Effector memory CD4-positive, alpha-beta T cell (primary cell): ENCODE results near the gene GALNT9.

ENCODE experiments used
- DNase-seq, 3 donors: peaks; one replicate each; pipeline ENCODE4 v3.0.0-alpha.2; 2020
- H3K27ac ChIP-seq: 2 replicates; pipeline ENCODE4 v1.7.0; 2013; ENCODE audit warnings: mild to moderate bottlenecking, low read length, moderate library complexity; ENCODE audit not compliant: insufficient read depth, poor library complexity, severe bottlenecking
- H3K27me3 ChIP-seq: replicated peaks from 2 replicates; pipeline ENCODE4 v1.7.0; 2013; ENCODE audit warnings: mild to moderate bottlenecking, low read length; ENCODE audit not compliant: insufficient read depth, control insufficient read depth, poor library complexity, severe bottlenecking
- H3K36me3 ChIP-seq: 2 replicates; pipeline ENCODE4 v1.7.0; 2013; ENCODE audit warnings: mild to moderate bottlenecking, low read length, moderate library complexity; ENCODE audit not compliant: control insufficient read depth, insufficient read depth
- H3K4me1 ChIP-seq: 2 replicates; pipeline ENCODE4 v1.7.0; 2013; ENCODE audit warnings: low read length, mild to moderate bottlenecking; ENCODE audit not compliant: control insufficient read depth, insufficient read depth, poor library complexity, severe bottlenecking
- H3K4me3 ChIP-seq: 2 replicates; pipeline ENCODE4 v1.7.0; 2013; ENCODE audit warnings: low read length, low read depth, mild to moderate bottlenecking; ENCODE audit not compliant: insufficient read depth, poor library complexity, severe bottlenecking
- H3K9me3 ChIP-seq: 2 replicates; pipeline ENCODE4 v1.7.0; 2013; ENCODE audit warnings: mild to moderate bottlenecking, low read length, moderate library complexity; ENCODE audit not compliant: control insufficient read depth

Gene GALNT9

GRCh38 chr12:132180648-132181546 lies 148.5 kb downstream of the GALNT9 start:
- H3K27ac ChIP-seq, result no peak overlapping the region
- DNase-seq, result no peak
- peaks cover 9% of the 10 kb centered on the region for H3K4me1 ChIP-seq
- H3K36me3 ChIP-seq, result no peaks in the 10 kb centered on the region
- no peaks in the 10 kb centered on the region for H3K27me3 ChIP-seq
- H3K4me3 ChIP-seq, result no peak overlapping the region
- no peaks in the 10 kb centered on the region for H3K9me3 ChIP-seq

GRCh38 chr12:132179431-132180362 lies 149.7 kb downstream of the GALNT9 start:
- Histone ChIP-seq H3K27me3 (no peaks in the 10 kb centered on the region), H3K4me1 (peaks cover 14% of the 10 kb centered on the region), H3K27ac (peak overlapping the region; percentile 57), H3K4me3 (peak overlapping the region; percentile 29), H3K9me3 (no peaks in the 10 kb centered on the region), H3K36me3 (no peaks in the 10 kb centered on the region)
- no peak for DNase-seq

- H3K27me3 ChIP-seq, result peaks cover 3% of the 10 kb centered on the region
- DNase-seq, result peak in 2 of 3 donors; percentile 20 to 46
- no peaks in the 10 kb centered on the region for H3K36me3 ChIP-seq
- peak overlapping the region; percentile 35 for H3K4me3 ChIP-seq
- peak overlapping the region; percentile 57 for H3K27ac ChIP-seq
- no peaks in the 10 kb centered on the region for H3K9me3 ChIP-seq
- H3K4me1 ChIP-seq, result peaks cover 21% of the 10 kb centered on the region
These were observed 150.5 kb downstream of the GALNT9 start for GRCh38 chr12:132178801-132179401.

GRCh38 chr12:132178316-132178715 lies 151.1 kb downstream of the GALNT9 start:
- Histone ChIP-seq H3K27ac (peak overlapping the region; percentile 57), H3K4me3 (peak overlapping the region; percentile 35), H3K27me3 (peaks cover 3% of the 10 kb centered on the region), H3K4me1 (peaks cover 24% of the 10 kb centered on the region), H3K36me3 (no peaks in the 10 kb centered on the region), H3K9me3 (no peaks in the 10 kb centered on the region)
- DNase-seq, result no peak

- peaks cover 3% of the 10 kb centered on the region for H3K27me3 ChIP-seq
- H3K4me1 ChIP-seq, result peaks cover 30% of the 10 kb centered on the region
- H3K27ac ChIP-seq, result no peak overlapping the region
- H3K36me3 ChIP-seq, result no peaks in the 10 kb centered on the region
- H3K4me3 ChIP-seq, result no peak overlapping the region
- no peak for DNase-seq
- H3K9me3 ChIP-seq, result no peaks in the 10 kb centered on the region
These were observed 152.4 kb downstream of the GALNT9 start for GRCh38 chr12:132176920-132177551.

GRCh38 chr12:132176385-132176919 lies 152.9 kb downstream of the GALNT9 start:
- Histone ChIP-seq H3K27ac (no peak overlapping the region), H3K9me3 (no peaks in the 10 kb centered on the region), H3K4me3 (no peak overlapping the region), H3K4me1 (peaks cover 30% of the 10 kb centered on the region), H3K27me3 (peaks cover 3% of the 10 kb centered on the region), H3K36me3 (no peaks in the 10 kb centered on the region)
- DNase-seq, result no peak

GRCh38 chr12:132175496-132176384 lies 153.6 kb downstream of the GALNT9 start:
- peaks cover 3% of the 10 kb centered on the region for H3K27me3 ChIP-seq
- H3K9me3 ChIP-seq, result no peaks in the 10 kb centered on the region
- H3K36me3 ChIP-seq, result no peaks in the 10 kb centered on the region
- no peak overlapping the region for H3K4me3 ChIP-seq
- peaks cover 30% of the 10 kb centered on the region for H3K4me1 ChIP-seq
- no peak overlapping the region for H3K27ac ChIP-seq
- no peak for DNase-seq

GRCh38 chr12:132174839-132175490 lies 154.4 kb downstream of the GALNT9 start:
- H3K36me3 ChIP-seq, result no peaks in the 10 kb centered on the region
- peaks cover 30% of the 10 kb centered on the region for H3K4me1 ChIP-seq
- no peak for DNase-seq
- H3K9me3 ChIP-seq, result no peaks in the 10 kb centered on the region
- H3K27ac ChIP-seq, result no peak overlapping the region
- H3K4me3 ChIP-seq, result no peak overlapping the region
- peaks cover 3% of the 10 kb centered on the region for H3K27me3 ChIP-seq
